OCI-LY3 (cell line): ENCODE data around the gene PLEKHH2.

Experiments
- H2AFZ ChIP-seq: fragments of 200-600, 300-600 bp; shearing (Covaris generic); 2 replicates; pipeline ENCODE4 v1.6.0; 2014; ENCODE audit warnings: antibody characterized with exemption, low read depth, low read length
- H3K27ac ChIP-seq: fragments of 200-600, 300-600 bp; sonication (generic); 2 replicates; pipeline ENCODE4 v1.5.1; 2014; ENCODE audit warnings: mild to moderate bottlenecking, low read length, moderate library complexity, mixed read lengths
- H3K27me3 ChIP-seq: fragments of 200-600, 300-600 bp; sonication (generic); 2 replicates; pipeline ENCODE4 v1.6.1; 2014; ENCODE audit warnings: low read depth, low read length, mixed read lengths
- H3K36me3 ChIP-seq: fragments of 200-600, 300-600 bp; sonication (generic); replicated peaks from 2 replicates; pipeline ENCODE3; 2014; ENCODE audit warnings: low read depth, low read length, mixed read lengths
- H3K4me1 ChIP-seq: fragments of 300-600, 200-600 bp; sonication (generic); 2 replicates; pipeline ENCODE4 v1.6.1; 2014; ENCODE audit warnings: low read length, mixed read lengths
- H3K4me2 ChIP-seq: fragments of 200-600, 300-600 bp; sonication (generic); 2 replicates; pipeline ENCODE4 v1.6.1; 2014; ENCODE audit warnings: low read length, mixed read lengths
- H3K4me3 ChIP-seq: fragments of 300-600, 200-600 bp; sonication (generic); 2 replicates; pipeline ENCODE4 v1.5.1; 2014; ENCODE audit warnings: antibody characterized with exemption, mild to moderate bottlenecking, low read length, moderate library complexity
- H3K79me2 ChIP-seq: fragments of 300-600, 200-600 bp; shearing (Covaris generic); 2 replicates; pipeline ENCODE4 v1.6.1; 2014; ENCODE audit warnings: mild to moderate bottlenecking, low read length, mixed read lengths
- H3K9ac ChIP-seq: fragments of 300-600, 200-600 bp; shearing (Covaris generic); 2 replicates; pipeline ENCODE4 v1.6.0; 2014; ENCODE audit warnings: mild to moderate bottlenecking, low read length, moderate library complexity
- H3K9me3 ChIP-seq: fragments of 200-600, 300-600 bp; shearing (Covaris generic); 2 replicates; pipeline ENCODE4 v1.6.1; 2014; ENCODE audit warnings: low read length, mixed read lengths; ENCODE audit not compliant: insufficient read depth
- H4K20me1 ChIP-seq: fragments of 200-600, 300-600 bp; sonication (generic); 2 replicates; pipeline ENCODE4 v1.6.1; 2016; ENCODE audit warnings: low read length, mixed read lengths; ENCODE audit not compliant: insufficient read depth
- EZH2phosphoT487 ChIP-seq: fragments of 200-600 bp; shearing (Covaris generic); IDR thresholded peaks from 2 replicates; pipeline ENCODE4 v1.6.1; 2018; ENCODE audit warnings: antibody characterized with exemption, mixed run types, low read depth
- TF ChIP-seq, protein P1 (sequence below): fragments of 200-600, 300-600 bp; sonication (generic); IDR thresholded peaks from 2 replicates; pipeline ENCODE4 v1.5.1; 2014; ENCODE audit warnings: antibody characterized with exemption, low read length, low read depth

The PLEKHH2 gene

DNA sequence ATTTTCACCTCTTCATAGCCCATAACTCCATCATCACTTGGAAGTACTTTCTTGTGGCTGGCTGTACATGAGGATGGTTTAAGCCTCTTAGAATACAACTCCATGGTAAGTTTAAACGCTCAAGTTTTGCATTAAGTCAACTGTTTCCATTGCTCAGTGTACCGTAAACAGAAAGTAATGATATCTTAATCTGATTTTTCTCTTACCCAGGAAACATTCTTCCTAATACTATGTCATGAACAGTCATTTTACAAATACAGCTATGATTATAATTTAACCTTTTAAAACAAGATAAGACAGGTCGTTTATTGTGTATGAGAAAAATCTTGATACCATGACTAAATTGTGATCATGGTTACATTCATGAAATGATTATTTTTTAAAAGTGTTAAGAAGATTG lies 125.2 kb downstream of the PLEKHH2 start:
- Histone ChIP-seq H3K27ac (no peak overlapping the region), H3K4me2 (no peak overlapping the region), H3K4me3 (no peak overlapping the region), H3K9me3 (no peaks in the 10 kb centered on the region), H3K9ac (no peak overlapping the region), H3K27me3 (no peaks in the 10 kb centered on the region), H2AFZ (no peak overlapping the region), H3K36me3 (no peaks in the 10 kb centered on the region), H3K79me2 (no peaks in the 10 kb centered on the region), H3K4me1 (no peaks in the 10 kb centered on the region), H4K20me1 (no peaks in the 10 kb centered on the region)
- no peak for TF ChIP-seq EZH2phosphoT487
- TF ChIP-seq, protein P1, sequence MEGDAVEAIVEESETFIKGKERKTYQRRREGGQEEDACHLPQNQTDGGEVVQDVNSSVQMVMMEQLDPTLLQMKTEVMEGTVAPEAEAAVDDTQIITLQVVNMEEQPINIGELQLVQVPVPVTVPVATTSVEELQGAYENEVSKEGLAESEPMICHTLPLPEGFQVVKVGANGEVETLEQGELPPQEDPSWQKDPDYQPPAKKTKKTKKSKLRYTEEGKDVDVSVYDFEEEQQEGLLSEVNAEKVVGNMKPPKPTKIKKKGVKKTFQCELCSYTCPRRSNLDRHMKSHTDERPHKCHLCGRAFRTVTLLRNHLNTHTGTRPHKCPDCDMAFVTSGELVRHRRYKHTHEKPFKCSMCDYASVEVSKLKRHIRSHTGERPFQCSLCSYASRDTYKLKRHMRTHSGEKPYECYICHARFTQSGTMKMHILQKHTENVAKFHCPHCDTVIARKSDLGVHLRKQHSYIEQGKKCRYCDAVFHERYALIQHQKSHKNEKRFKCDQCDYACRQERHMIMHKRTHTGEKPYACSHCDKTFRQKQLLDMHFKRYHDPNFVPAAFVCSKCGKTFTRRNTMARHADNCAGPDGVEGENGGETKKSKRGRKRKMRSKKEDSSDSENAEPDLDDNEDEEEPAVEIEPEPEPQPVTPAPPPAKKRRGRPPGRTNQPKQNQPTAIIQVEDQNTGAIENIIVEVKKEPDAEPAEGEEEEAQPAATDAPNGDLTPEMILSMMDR = no peak

DNA sequence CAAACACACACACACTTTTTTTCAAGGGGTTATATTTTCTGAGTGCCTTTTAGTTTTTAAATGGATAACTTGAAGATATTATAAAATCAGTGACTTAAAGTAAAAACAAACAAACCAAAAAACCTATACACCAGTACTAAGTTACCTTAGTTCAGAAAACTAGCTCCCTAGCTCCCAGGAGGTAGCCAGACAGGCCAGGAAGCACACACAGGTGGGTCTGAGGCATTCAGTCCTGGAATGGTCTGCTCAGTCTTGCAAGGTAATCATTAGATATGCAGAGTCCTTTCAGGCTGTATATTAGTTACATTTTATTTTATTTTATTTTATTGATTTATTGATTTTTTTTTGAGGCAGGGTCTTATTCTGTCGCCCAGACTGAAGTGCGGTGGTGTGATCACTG lies 126.0 kb downstream of the PLEKHH2 start:
- Histone ChIP-seq H3K4me3 (no peak overlapping the region), H3K9ac (no peak overlapping the region), H2AFZ (no peak overlapping the region), H3K27me3 (0 out of 2 replicates have a peak, but pooled peaks cover 2% of the 10 kb centered on the region), H3K4me1 (no peaks in the 10 kb centered on the region), H4K20me1 (no peaks in the 10 kb centered on the region), H3K36me3 (no peaks in the 10 kb centered on the region), H3K27ac (no peak overlapping the region), H3K79me2 (no peaks in the 10 kb centered on the region), H3K4me2 (no peak overlapping the region), H3K9me3 (no peaks in the 10 kb centered on the region)
- no peak for TF ChIP-seq EZH2phosphoT487
- TF ChIP-seq, protein P1 = no peak

DNA sequence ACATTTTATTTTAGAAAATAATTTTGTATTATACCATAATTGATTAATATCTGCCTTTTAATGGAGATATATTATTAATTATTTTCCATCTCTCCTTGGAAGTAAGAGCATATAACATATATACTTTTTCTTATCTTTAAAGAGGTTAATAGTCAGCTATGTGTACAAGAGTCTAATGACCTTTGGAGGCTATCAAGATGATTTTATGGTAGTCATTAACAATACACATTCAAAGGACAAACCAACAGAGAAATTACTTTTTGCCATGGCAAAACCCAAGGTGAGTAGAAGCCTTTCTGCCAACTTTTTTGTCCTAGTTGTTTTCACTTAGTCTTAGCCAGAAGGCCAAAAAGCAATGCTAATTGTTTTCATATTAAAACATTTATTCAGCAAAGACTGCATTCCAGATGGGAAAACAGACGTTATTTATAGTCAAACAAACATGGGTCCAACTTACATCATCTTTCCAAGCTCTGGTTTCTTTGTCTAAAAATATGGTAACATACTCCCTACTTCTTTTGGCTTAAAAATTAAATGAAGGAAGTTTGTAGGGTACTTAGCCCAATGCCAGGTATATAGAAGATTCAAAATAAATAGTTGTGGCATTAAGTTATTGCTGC lies 127.1 kb downstream of the PLEKHH2 start:
- no peaks in the 10 kb centered on the region for H3K79me2 ChIP-seq
- no peak overlapping the region for H3K4me3 ChIP-seq
- H2AFZ ChIP-seq = no peak overlapping the region
- no peak for TF ChIP-seq EZH2phosphoT487
- TF ChIP-seq, protein P1 = no peak
- H3K27ac ChIP-seq = no peak overlapping the region
- no peaks in the 10 kb centered on the region for H3K4me1 ChIP-seq
- H3K9ac ChIP-seq = no peak overlapping the region
- no peak overlapping the region for H3K4me2 ChIP-seq
- H4K20me1 ChIP-seq = no peaks in the 10 kb centered on the region
- 0 out of 2 replicates have a peak, but pooled peaks cover 2% of the 10 kb centered on the region for H3K27me3 ChIP-seq
- no peaks in the 10 kb centered on the region for H3K9me3 ChIP-seq
- no peaks in the 10 kb centered on the region for H3K36me3 ChIP-seq

DNA sequence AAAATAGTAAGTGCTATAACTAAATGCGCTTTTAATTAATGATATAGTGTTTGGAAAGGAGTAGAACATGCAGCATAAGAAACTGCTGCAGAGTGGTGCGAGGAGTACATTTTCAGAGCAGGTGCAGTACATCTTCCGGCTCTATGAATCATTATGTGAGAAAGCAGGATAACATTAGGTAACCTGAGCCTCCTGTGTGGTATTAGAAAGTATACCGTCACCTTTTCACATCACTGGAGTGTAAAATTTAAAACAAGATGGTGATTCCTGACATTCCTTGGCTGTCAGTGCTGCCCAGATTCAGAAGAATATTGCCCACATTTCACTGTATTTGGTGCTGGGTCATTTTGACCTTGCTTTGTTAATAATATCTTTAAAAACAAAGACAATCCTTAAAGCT lies 128.9 kb downstream of the PLEKHH2 start:
- no peaks in the 10 kb centered on the region for H3K36me3 ChIP-seq
- TF ChIP-seq, protein P1 = no peak
- no peak for TF ChIP-seq EZH2phosphoT487
- H3K27ac ChIP-seq = no peak overlapping the region
- H3K27me3 ChIP-seq = 0 out of 2 replicates have a peak, but pooled peaks cover 2% of the 10 kb centered on the region
- H3K9ac ChIP-seq = no peak overlapping the region
- no peaks in the 10 kb centered on the region for H3K4me1 ChIP-seq
- no peaks in the 10 kb centered on the region for H3K9me3 ChIP-seq
- H3K4me2 ChIP-seq = no peak overlapping the region
- no peak overlapping the region for H2AFZ ChIP-seq
- H3K79me2 ChIP-seq = no peaks in the 10 kb centered on the region
- H3K4me3 ChIP-seq = no peak overlapping the region
- H4K20me1 ChIP-seq = no peaks in the 10 kb centered on the region
